ENCODE data around the gene TNNI2. TPM values are rescaled to one million over a fixed set of nuclear protein-coding genes. Genes with fewer than 3 reads are reported as not detected.
A peak's percentile ranks its signal among the peaks of the same experiment; 100 is the strongest.

Gene TNNI2
- total and polyA plus RNA-seq, 9 donors = 0.41 to 1.2 (median 0.66) TPM; not detected in 5

GRCh38 chr11:1880746-1881441, 42.1 kb downstream of the TNNI2 start:
- Histone ChIP-seq H3K4me3 (no peak overlapping the region), H3K4me1 (ENCODE audit: insufficient read depth) (no peaks in the 10 kb centered on the region), H3K27ac (peak overlapping the region; percentile 16 to 75), H3K9me3 (no peaks in the 10 kb centered on the region), H3K36me3 (no peaks in the 10 kb centered on the region), H3K27me3 (no peaks in the 10 kb centered on the region)
- WGBS, 3 donors = 76 to 88% (median 82%) methylated on average over 9 of the region's 9 CpGs
- peak in 1 of 5 donors; percentile 15 for DNase-seq
- TF ChIP-seq EP300 (IDR thresholded peaks at IDR 0.05) = no peak
- TF ChIP-seq POLR2A (IDR thresholded peaks at IDR 0.05) = no peak
- intact Hi-C loops (cut with DNase I) = loop anchor here in 3 of 4 donors (5.0 kb wide), 5 partner anchors 36 to 271 kb away; partner anchors contain the start of genes TNNI2 (in 1 of the 3) and TNNT3 (in 1 of the 3)

GRCh38 chr11:1881442-1882264, 42.9 kb downstream of the TNNI2 start:
- H3K4me3 ChIP-seq = no peak overlapping the region
- DNase-seq = peak in 2 of 5 donors; percentile 30 to 41
- peak overlapping the region in 1 of 2 donors; percentile 75 for H3K27ac ChIP-seq
- H3K27me3 ChIP-seq = no peaks in the 10 kb centered on the region
- intact Hi-C loops (cut with DNase I) = loop anchor here in 3 of 4 donors (5.0 kb wide), 5 partner anchors 36 to 271 kb away; partner anchors contain the start of genes TNNI2 (in 1 of the 3) and TNNT3 (in 1 of the 3)
- no peaks in the 10 kb centered on the region for H3K9me3 ChIP-seq
- no peaks in the 10 kb centered on the region for H3K4me1 ChIP-seq (ENCODE audit: insufficient read depth)
- TF ChIP-seq EP300 (IDR thresholded peaks at IDR 0.05) (no peak), POLR2A (IDR thresholded peaks at IDR 0.05) (no peak), CTCF (IDR thresholded peaks at IDR 0.05) (no peak)
- H3K36me3 ChIP-seq = no peaks in the 10 kb centered on the region
- WGBS, 3 donors = 73 to 77% (median 76%) methylated on average over 41 to 43 of the region's 43 CpGs

DNA sequence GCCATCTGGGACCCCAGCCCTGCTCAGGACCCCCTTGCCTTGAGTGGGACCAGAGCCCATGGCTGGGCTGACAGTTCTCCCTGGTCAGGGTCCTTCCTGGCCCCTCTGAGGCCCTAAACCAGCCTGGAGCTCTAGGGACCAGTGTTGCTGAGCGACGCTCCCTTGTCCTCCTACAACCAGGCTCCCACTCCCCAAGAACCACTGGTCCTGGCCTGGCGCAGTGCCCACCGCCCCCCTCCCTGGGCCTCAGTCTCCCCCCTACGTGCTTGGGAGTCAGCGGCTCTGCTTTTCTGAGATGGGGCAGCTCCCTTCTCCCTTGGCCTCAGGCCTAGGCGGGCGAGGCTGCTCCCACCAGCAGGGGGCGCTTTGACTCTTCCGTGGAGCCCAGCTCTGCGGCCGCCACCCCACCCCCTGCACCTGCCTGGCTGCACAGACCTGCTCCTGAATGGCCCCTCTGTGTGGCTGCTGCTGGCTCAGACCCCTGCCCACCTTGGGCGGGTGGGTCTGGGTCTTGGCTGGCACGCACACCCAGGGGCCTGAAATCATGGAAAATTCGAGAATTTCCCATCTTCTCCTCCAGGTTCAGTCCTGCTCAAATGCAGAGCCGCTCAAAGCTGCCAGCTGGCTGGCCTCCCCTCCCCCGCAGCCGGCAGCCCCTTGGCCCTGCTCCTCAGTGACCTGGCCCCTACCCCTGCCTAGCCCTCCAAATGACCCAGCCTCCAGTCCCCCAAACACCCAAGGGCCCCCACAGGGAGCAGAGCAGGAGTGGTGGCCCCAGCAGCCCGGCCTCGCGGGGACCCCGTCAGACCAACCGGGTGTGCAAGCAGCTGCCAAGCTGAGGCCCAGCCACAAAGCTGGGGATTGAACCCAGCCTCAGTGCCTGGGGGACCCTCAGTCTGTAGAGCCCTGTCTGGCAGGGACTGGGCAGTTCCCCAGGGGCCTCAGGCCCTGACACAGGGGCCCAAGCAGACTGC, 43.8 kb downstream of the TNNI2 start:
- intact Hi-C loops (cut with DNase I) = loop anchor here in 3 of 4 donors (5.0 kb wide), 5 partner anchors 35 to 270 kb away; partner anchors contain the start of genes TNNI2 (in 1 of the 3) and TNNT3 (in 1 of the 3)
- 27 to 31% (median 28%) methylated on average over 20 to 23 of the region's 23 CpGs for WGBS, 3 donors
- Histone ChIP-seq H3K36me3 (no peaks in the 10 kb centered on the region), H3K27ac (no peak overlapping the region), H3K9me3 (no peaks in the 10 kb centered on the region), H3K4me3 (no peak overlapping the region), H3K27me3 (no peaks in the 10 kb centered on the region), H3K4me1 (ENCODE audit: insufficient read depth) (no peaks in the 10 kb centered on the region)
- TF ChIP-seq CTCF (IDR thresholded peaks at IDR 0.05) = peak; percentile 85 to 92 (median 92)
- TF ChIP-seq POLR2A (IDR thresholded peaks at IDR 0.05) = peak; percentile 2
- TF ChIP-seq EP300 (IDR thresholded peaks at IDR 0.05) = no peak
- peak; percentile 79 to 92 (median 89) for DNase-seq

- WGBS, 3 donors = 82 to 83% (median 82%) methylated on average over 14 of the region's 14 CpGs
- intact Hi-C loops (cut with DNase I) = loop anchor here in 3 of 4 donors (5.0 kb wide), 5 partner anchors 34 to 269 kb away; partner anchors contain the start of genes TNNI2 (in 1 of the 3) and TNNT3 (in 1 of the 3)
- Histone ChIP-seq H3K36me3 (no peaks in the 10 kb centered on the region), H3K4me3 (no peak overlapping the region), H3K4me1 (ENCODE audit: insufficient read depth) (no peaks in the 10 kb centered on the region), H3K9me3 (no peaks in the 10 kb centered on the region), H3K27ac (no peak overlapping the region), H3K27me3 (no peaks in the 10 kb centered on the region)
- no peak for DNase-seq
- TF ChIP-seq POLR2A (IDR thresholded peaks at IDR 0.05) (no peak), CTCF (IDR thresholded peaks at IDR 0.05) (no peak), EP300 (IDR thresholded peaks at IDR 0.05) (no peak)
These were observed 44.8 kb downstream of the TNNI2 start for GRCh38 chr11:1883346-1884302.
